Vagina (tissue), 2 donors: Measurements from ENCODE around the gene RNF112.

Experiments used
- POLR2A ChIP-seq, 2 donors: fragments of 450-650 bp; IDR thresholded peaks; one replicate each; pipeline ENCODE4 v1.6.1; 2017; ENCODE audit warnings: antibody characterized with exemption in 2 of 2, mild to moderate bottlenecking in 2 of 2, moderate library complexity in 2 of 2
- TF ChIP-seq, protein P1 (sequence below), 3 experiments: fragments of 450-650 bp in 2 of 3; fragments of 200-600 bp in 1 of 3; sonication (generic) in 1 of 3; IDR thresholded peaks; one replicate each; pipeline ENCODE4 v1.5.1; 2017 to 2019; ENCODE audit warnings: antibody characterized with exemption in 3 of 3, mild to moderate bottlenecking in 2 of 3, moderate library complexity in 2 of 3

DNA sequence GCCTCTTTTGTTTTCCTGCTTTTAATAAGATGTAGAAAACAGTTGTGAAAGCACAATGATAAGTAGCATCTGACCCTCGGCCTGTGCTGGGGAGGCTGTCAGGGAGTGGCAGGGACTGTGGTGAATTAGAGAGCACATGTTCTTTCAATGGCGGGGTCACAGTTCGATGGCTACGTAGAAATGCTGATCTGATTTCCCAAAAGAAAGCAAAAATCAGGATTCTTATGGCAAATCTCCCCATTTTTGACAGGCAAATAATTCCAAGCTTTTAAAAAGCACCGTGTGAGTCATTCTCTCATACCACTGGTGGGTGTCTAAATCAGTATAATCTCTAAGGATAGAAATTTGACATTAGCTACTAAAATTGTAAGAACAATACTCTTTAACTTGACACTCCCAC is 36.9 kb upstream of the RNF112 start:
- TF ChIP-seq POLR2A (IDR thresholded peaks at IDR 0.05), result no peak
- TF ChIP-seq, protein P1, sequence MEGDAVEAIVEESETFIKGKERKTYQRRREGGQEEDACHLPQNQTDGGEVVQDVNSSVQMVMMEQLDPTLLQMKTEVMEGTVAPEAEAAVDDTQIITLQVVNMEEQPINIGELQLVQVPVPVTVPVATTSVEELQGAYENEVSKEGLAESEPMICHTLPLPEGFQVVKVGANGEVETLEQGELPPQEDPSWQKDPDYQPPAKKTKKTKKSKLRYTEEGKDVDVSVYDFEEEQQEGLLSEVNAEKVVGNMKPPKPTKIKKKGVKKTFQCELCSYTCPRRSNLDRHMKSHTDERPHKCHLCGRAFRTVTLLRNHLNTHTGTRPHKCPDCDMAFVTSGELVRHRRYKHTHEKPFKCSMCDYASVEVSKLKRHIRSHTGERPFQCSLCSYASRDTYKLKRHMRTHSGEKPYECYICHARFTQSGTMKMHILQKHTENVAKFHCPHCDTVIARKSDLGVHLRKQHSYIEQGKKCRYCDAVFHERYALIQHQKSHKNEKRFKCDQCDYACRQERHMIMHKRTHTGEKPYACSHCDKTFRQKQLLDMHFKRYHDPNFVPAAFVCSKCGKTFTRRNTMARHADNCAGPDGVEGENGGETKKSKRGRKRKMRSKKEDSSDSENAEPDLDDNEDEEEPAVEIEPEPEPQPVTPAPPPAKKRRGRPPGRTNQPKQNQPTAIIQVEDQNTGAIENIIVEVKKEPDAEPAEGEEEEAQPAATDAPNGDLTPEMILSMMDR (IDR thresholded peaks at IDR 0.05), result no peak
